Suppressor macrophage treated with lipopolysaccharide for 1 hour (primary cell): Measurements from ENCODE around the gene SHROOM2.

Experiments
- DNase-seq, 3 donors: peaks; one replicate each; pipeline ENCODE4 v3.0.0-alpha.2; 2020 to 2022

SHROOM2 gene

DNA sequence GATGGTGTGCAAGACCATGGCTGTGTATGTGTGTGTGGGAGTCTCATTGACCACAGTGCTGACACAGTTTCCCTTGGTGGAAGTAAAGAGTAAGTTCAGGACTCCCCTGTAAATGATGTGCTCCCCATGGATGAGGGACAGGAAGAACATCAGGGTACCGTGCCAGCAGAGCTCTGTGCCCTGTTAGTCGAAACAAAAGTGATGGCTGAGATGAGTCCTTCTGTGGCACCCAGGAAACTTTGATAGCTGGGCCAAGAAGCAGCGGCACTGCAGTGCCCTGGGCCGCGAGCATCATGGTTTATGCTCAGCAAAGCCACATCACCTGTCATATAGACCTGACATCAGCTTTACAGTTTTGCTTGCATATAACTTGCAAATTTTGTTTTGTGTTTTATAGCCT lies 119.5 kb downstream of the SHROOM2 start:
- DNase-seq: no peak

- DNase-seq: no peak
These were observed 120.7 kb downstream of the SHROOM2 start for GRCh38 chrX:9906919-9907318.

- DNase-seq: peak; percentile 25 to 51 (median 47)
These were observed 121.6 kb downstream of the SHROOM2 start for GRCh38 chrX:9907645-9908387.

DNA sequence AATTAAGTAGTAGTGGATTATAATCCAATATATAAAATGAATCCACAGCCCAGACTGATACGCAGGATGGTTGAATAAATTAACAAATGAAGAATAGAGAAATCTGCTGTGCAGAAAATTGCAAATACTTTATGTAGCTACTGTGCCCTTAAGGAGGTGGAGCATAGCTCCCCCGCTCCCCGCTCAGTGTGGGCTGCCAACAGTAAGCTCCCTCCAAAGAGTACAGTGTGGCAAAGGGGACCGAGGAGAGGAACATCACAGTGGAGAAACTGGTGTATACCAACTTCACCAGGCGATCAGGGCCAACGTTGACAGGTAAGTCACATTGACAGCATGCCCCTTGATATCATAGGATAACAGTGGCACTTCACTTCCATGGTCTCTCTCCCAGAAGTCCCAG lies 123.0 kb downstream of the SHROOM2 start:
- DNase-seq: no peak

DNA sequence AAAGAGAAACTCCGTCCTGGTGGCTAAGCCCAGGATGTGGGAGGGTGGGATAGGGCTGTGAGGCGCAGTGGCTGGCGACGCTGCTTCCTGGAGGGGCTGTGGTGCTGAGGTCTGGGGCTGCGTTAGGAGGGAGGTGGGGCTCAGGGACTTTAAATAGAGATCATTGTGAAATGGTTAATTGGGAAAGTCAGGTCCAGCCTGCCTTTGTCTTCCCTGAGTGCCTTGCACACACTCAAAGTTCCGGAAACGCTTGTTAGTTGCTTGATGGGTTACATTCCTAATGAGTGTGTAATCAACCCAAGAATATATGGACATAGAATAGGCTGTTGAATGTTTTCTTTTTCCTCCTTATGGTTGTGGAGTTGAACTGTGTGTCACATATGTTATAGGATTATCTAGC lies 125.3 kb downstream of the SHROOM2 start:
- no peak for DNase-seq

DNA sequence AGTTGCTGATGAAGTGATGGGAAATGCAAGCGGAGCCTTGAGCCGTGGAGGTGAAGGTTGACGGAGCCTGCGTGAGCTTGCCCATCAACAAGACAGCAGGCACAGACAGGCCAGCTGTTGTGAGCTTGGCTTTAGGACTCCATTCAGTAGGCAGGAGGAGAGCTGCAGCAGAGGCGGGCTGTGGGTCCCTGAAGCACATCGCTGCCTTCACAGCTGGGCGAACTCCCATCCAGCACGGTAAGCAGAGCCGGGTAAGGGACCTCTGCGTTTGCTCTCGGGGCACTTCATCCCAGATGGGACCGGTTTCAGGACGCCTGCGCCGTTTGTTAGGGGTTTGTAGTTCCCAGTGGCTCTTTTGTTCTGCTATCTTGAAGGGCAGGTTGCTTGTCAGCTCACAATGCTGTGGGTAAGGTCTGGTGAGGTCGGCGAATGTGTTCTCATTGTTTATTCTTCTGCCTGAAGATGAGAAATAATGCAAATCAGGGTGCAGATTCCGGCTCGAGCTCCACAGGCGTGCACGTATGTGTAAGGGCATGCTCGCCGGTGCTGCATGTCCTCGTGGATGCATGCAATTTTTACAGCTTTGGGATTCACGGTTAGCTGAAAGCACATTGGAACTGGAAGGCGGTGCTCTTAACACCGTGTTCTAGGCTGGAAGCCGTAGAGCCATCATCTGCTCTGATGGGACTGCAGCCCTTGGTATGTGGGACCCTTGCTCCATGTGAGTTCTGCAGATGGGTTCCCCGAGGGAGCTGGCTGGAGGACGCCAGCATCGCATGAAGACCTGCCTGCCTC lies 126.3 kb downstream of the SHROOM2 start:
- DNase-seq: no peak

DNA sequence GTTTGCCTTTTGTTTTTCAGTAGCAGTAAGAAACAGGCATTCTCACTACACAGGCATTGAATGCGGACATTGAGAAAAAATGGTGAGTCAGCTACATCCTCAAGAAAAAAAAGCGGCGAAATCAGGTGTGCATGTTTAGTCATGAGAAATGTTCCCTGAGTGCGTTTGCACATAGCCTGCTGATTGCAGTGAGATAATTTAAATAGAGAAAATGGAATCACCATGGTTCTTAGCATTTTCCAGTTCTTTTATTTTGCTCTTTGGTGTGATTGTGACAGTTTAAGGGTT lies 126.9 kb downstream of the SHROOM2 start:
- DNase-seq: no peak

GRCh38 chrX:9917861-9918260 lies 131.6 kb downstream of the SHROOM2 start:
- no peak for DNase-seq

DNA sequence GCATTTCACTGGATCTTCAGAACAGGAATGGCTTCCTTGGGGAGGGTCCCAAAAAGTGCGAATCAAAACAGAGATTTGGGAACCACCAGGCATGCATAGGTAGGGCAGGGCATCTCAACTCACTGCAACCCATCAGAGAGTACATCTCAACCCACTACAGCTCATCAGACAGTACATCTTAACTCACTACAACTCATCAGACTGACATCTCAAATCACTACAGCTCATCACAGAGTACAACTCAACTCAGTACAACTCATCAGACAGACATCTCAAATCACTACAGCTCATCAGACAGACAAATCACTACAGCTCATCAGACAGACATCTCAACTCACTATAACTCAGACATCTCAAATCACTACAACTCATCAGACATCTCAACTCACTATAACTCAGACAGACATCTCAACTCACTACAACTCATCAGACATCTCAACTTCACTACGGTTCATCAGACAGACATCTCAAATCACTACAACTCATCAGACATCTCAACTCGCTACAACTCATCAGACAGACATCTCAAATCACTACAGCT lies 133.5 kb downstream of the SHROOM2 start:
- DNase-seq: no peak

- no peak for DNase-seq
These were observed 135.2 kb downstream of the SHROOM2 start for GRCh38 chrX:9921407-9921806.

- no peak for DNase-seq
These were observed 137.1 kb downstream of the SHROOM2 start for GRCh38 chrX:9923357-9923756.

DNA sequence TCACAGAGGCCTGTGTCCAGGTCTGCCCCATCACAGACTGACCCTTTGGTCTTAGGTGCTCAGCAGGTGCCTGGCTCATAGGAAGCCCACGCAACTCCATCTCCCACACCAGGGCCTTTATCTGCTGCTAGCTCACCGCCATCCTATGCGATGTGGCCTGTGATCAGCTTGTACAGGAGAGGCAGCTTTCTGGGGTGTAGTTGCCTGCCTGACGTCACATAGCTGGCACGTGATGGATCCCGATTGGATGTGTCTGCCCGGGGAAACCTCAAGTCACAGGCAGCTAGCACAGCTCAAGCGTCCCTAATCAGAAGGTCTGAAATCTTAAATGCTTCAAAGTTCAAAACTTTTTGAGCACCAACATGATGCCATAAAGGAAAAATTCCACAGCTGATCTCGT lies 139.8 kb downstream of the SHROOM2 start:
- no peak for DNase-seq

- DNase-seq: no peak
These were observed 141.7 kb downstream of the SHROOM2 start for GRCh38 chrX:9927698-9928482.

GRCh38 chrX:9935436-9935835 lies 149.2 kb downstream of the SHROOM2 start:
- no peak for DNase-seq

GRCh38 chrX:9937761-9938160 lies 151.5 kb downstream of the SHROOM2 start:
- no peak for DNase-seq

DNA sequence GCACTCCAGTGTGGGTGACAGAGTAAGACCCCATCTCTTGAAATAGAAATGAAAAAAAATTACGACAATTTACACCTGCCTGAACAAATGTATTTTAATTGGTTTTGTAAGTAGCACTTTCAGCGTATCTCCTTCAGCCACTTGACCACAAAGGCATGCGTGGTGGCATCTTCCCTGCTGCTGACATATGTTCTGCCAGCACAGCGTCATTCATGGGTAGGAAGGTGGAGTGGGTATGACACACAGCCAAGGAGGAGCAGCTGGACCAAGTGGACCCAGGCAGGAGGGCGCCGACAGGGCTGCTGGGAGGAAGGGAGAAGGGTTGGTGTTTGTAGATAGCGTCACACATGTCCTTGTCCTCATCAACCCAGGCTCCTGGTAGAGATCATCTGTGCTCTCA lies 152.3 kb downstream of the SHROOM2 start:
- DNase-seq: no peak

DNA sequence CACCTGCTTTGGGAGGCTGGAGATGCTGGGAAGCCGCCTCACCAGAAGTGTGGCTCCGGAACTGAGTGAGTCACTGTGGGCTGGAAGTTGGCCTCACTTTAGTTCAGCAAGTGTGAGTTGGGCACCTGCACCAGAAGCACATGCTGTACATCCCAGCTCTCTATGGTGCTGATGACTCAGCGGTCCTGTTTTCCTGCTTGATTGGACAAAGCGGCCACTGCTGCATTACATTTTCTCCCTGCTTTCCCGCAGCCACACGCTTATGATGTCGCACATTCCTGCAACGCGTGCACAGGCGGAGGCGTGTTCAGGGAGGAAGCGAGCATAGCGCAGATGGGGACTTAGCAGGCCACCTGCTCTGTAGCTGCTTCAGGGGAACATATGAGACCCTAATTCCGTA lies 154.2 kb downstream of the SHROOM2 start:
- DNase-seq: peak in 1 of 3 donors; percentile 1

GRCh38 chrX:9942086-9942485 lies 155.9 kb downstream of the SHROOM2 start:
- DNase-seq: peak; percentile 56 to 65 (median 57)

- DNase-seq: no peak
These were observed 157.2 kb downstream of the SHROOM2 start for GRCh38 chrX:9943420-9943819.

DNA sequence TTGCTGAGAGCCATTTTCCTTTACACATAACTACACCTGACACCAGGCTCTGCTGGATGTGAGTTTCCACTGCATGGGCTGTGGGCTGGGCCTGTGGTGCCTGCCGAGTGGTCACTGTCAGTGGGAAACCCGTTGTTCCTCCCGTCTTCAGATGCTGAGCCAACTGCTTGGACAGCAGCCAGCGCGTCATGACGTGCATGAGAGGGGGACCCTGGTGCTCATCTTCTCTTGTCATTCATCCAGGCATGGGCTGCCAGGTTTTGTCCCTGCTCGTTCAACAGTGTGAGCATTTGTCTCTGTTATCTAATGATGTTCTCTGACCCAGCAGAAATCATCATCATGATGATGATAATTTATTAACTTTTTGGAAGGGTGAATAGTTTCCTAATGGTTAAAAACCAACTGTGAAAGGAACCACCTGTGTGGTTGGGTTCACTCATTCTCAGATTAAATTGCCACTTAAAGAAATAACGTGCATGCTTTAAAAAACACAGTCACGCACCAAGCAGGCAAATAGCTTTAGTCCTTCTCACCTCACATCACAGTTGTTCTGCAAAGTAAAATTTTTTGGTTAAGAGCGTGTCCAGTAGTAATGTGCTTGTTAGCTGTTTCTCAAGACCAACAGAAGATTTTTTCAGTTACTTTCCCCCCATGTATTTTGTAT lies 161.0 kb downstream of the SHROOM2 start:
- DNase-seq: no peak

- DNase-seq: no peak
These were observed 162.2 kb downstream of the SHROOM2 start for GRCh38 chrX:9948406-9948805.

DNA sequence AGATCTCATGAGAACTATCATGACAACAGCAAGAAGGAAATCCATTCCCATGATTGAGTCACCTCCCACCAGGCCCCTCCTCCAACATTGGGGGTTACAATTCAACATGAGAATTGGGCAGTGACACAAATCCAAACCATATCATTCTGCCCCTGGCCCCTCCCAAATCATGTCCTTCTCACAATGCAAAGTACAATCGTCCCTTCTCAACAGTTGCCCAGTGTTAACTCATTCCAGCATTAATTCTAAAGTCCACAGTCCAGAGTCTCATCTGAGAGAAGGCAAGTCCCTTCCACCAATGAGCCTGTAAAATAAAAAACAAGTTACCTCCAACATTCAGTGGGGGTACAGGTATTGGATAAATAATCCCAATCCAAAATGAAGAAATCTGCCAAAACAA lies 166.1 kb downstream of the SHROOM2 start:
- no peak for DNase-seq

- DNase-seq: peak in 2 of 3 donors; percentile 2 to 18
These were observed 167.2 kb downstream of the SHROOM2 start for GRCh38 chrX:9953396-9953795.
